ENCODE measurements around the gene LEUTX.

The LEUTX gene, protein sequence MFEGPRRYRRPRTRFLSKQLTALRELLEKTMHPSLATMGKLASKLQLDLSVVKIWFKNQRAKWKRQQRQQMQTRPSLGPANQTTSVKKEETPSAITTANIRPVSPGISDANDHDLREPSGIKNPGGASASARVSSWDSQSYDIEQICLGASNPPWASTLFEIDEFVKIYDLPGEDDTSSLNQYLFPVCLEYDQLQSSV

DNA sequence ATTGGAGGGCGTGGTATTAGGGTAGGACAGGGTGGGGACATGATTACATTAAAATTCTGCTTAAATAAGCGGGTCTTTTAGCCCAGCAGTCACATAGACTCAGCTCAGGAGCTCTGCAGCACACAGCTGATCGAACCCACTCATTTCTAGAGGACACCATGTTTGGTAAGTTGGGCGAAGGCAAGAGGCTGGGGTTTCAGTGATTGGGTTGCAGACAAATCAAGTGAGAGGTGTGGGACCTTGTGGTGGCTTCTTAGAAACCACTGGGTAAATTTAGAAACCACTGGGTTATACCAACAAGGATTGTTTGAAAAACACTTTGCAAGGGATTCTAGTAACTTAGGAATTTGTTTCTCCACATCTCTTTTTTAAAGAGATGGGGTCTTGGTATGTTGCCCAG is at the start of gene LEUTX:
TSS of gene LEUTX (plus strand) at position 92 of the 400 bp plus-strand sequence. CDS start at position 159, 67 bp downstream.
- no peaks in the 10 kb centered on the region for H3K36me3 Mint-ChIP-seq (ENCODE audit: low read depth)
- H3K4me1 Mint-ChIP-seq = no peaks in the 10 kb centered on the region
- H3K27me3 Mint-ChIP-seq (ENCODE audit: low read depth) = peaks cover 23% of the 10 kb centered on the region
- no peak within 1 kb of the TSS for H3K4me3 Mint-ChIP-seq
- H3K27ac Mint-ChIP-seq = no peak within 1 kb of the TSS
- H3K9me3 Mint-ChIP-seq = no peaks in the 10 kb centered on the region
- TF ChIP-seq, protein P1, sequence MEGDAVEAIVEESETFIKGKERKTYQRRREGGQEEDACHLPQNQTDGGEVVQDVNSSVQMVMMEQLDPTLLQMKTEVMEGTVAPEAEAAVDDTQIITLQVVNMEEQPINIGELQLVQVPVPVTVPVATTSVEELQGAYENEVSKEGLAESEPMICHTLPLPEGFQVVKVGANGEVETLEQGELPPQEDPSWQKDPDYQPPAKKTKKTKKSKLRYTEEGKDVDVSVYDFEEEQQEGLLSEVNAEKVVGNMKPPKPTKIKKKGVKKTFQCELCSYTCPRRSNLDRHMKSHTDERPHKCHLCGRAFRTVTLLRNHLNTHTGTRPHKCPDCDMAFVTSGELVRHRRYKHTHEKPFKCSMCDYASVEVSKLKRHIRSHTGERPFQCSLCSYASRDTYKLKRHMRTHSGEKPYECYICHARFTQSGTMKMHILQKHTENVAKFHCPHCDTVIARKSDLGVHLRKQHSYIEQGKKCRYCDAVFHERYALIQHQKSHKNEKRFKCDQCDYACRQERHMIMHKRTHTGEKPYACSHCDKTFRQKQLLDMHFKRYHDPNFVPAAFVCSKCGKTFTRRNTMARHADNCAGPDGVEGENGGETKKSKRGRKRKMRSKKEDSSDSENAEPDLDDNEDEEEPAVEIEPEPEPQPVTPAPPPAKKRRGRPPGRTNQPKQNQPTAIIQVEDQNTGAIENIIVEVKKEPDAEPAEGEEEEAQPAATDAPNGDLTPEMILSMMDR (IDR thresholded peaks at IDR 0.05; ENCODE audit: unreplicated experiment in 3 of 3) = no peak

DNA sequence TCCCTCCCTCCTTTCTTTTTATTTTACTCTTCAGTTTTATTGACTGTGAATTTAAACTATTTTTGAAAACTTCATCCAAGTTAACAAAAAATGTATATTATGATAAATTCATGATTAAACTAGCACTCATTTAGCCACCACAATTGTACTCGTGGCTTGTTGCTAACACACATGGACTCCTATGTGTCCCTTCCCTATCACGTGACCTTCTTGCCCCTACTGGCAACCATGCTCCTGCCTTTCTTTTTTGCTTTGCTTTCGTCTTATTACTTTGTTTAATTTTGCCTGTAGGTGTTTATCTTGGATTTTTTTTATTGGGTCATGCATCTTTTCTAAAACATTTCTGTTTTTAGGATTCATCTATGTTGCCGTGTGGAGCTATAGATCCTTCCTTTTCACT is 49.1 kb upstream of the LEUTX start:
- H3K9me3 Mint-ChIP-seq = no peaks in the 10 kb centered on the region
- TF ChIP-seq, protein P1 (IDR thresholded peaks at IDR 0.05; ENCODE audit: unreplicated experiment in 3 of 3) = no peak
- no peaks in the 10 kb centered on the region for H3K4me1 Mint-ChIP-seq
- H3K36me3 Mint-ChIP-seq (ENCODE audit: low read depth) = no peaks in the 10 kb centered on the region
- H3K4me3 Mint-ChIP-seq = no peak overlapping the region
- peaks cover 11% of the 10 kb centered on the region for H3K27me3 Mint-ChIP-seq (ENCODE audit: low read depth)
- no peak overlapping the region for H3K27ac Mint-ChIP-seq

DNA sequence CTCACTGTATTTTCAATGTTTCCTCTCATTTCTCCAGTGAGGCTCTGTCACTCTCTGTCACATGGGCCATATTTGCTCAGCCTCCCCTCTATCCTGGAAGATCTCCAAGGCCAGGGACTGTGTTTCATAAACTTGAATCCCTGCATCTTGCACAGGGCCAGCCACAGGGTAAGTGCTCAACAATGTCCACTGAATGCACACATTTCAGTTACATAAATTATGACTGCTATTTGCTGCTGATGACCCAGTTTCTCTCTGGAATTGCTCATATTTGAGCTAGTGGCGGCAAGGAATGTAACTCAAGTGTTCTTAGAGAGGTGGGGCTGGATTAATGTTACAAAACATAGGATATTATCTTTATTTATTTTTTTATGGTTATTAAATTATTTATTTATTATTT is 47.0 kb upstream of the LEUTX start:
- Mint-ChIP-seq H3K4me1 (no peaks in the 10 kb centered on the region), H3K9me3 (no peaks in the 10 kb centered on the region), H3K27me3 (ENCODE audit: low read depth) (peaks cover 6% of the 10 kb centered on the region), H3K27ac (no peak overlapping the region), H3K4me3 (no peak overlapping the region), H3K36me3 (ENCODE audit: low read depth) (no peaks in the 10 kb centered on the region)
- TF ChIP-seq, protein P1 (IDR thresholded peaks at IDR 0.05; ENCODE audit: unreplicated experiment in 3 of 3) = no peak

DNA sequence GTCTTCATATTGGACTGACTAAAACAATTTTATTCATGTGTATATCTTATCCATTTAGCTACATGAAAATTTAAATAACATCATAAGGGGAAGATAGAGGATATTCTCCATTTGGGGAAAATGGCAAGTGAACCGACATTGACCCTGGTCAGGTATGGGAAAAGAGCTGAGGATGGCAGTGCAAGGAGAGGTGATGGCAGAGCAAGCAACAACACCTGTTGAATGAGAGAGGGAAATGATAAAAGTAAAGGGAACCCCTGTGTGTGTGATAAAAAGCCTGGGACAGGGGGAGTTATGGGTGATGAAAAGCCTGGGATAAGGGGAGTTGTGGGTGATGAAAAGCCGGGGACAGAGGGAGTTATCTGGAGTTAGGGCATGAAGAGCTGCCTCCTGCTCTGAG is 44.8 kb upstream of the LEUTX start:
- Mint-ChIP-seq H3K27me3 (ENCODE audit: low read depth) (peaks cover 5% of the 10 kb centered on the region), H3K4me1 (no peaks in the 10 kb centered on the region), H3K4me3 (no peak overlapping the region), H3K9me3 (no peaks in the 10 kb centered on the region), H3K36me3 (ENCODE audit: low read depth) (no peaks in the 10 kb centered on the region), H3K27ac (no peak overlapping the region)
- TF ChIP-seq, protein P1 (IDR thresholded peaks at IDR 0.05; ENCODE audit: unreplicated experiment in 3 of 3) = no peak

DNA sequence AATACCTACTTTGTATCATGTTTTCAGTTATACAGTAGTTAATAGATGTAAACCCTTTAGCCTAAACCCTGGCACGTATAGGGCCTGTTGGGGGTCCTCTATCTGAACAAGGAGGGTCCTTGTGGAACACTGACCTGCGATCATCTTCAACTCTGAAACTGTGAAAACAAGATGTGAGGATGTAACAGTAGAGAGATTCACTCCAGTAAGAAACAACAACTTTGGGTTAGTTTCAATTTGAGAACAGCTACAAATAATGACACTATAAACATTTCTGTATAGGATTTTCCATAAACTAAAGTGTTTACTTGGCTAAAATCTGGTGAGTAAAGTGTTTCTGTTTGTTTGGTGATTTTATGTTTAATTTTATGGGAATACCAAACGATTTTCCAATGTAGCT is 43.0 kb upstream of the LEUTX start:
- Mint-ChIP-seq H3K27me3 (ENCODE audit: low read depth) (peaks cover 7% of the 10 kb centered on the region), H3K27ac (no peak overlapping the region), H3K36me3 (ENCODE audit: low read depth) (no peaks in the 10 kb centered on the region), H3K4me3 (no peak overlapping the region), H3K4me1 (no peaks in the 10 kb centered on the region), H3K9me3 (no peaks in the 10 kb centered on the region)
- TF ChIP-seq, protein P1 (IDR thresholded peaks at IDR 0.05; ENCODE audit: unreplicated experiment in 3 of 3) = no peak

DNA sequence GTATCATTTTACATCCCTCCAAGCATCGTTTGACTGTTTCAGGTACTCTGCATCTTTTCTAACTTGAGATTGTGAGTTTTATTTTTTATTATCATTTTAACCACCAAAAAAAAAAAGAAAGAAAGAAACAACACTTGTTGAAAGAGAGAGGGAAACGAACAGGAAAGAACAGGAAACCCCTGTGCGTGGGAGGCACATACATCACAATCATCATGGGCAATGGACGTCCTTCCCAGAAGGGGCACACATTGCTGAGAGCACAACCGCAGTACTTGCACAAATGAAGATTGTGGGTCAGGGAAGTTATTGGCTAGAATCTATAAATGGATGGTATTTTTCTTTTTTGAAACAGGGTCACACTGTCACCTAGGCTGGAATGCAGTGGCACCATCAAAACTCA is 42.6 kb upstream of the LEUTX start:
- Mint-ChIP-seq H3K4me1 (no peaks in the 10 kb centered on the region), H3K9me3 (no peaks in the 10 kb centered on the region), H3K36me3 (ENCODE audit: low read depth) (no peaks in the 10 kb centered on the region), H3K27ac (no peak overlapping the region), H3K27me3 (ENCODE audit: low read depth) (peaks cover 7% of the 10 kb centered on the region), H3K4me3 (no peak overlapping the region)
- TF ChIP-seq, protein P1 (IDR thresholded peaks at IDR 0.05; ENCODE audit: unreplicated experiment in 3 of 3) = no peak
